GM21423 (cell line): ENCODE measurements around the gene ZNF780B.
A peak's percentile ranks its signal among the peaks of the same experiment; 100 is the strongest.
"Not testable (repeated sequence)": the region's sequence is repeated elsewhere in the genome, so short reads cannot be mapped to it uniquely, and the experiment has no call there.

ENCODE experiments used
- ATAC-seq: cut with Tn5 transposase; IDR thresholded peaks from one replicate; pipeline ENCODE4 v1.9.1; 2021; ENCODE audit warnings: mild to moderate bottlenecking, moderate library complexity; ENCODE audit not compliant: unreplicated experiment

ZNF780B gene

GRCh38 chr19:40041718-40042117 is 14.3 kb downstream of the ZNF780B start:
- ATAC-seq = not testable (repeated sequence)

GRCh38 chr19:40038047-40038446 is 18.0 kb downstream of the ZNF780B start:
- not testable (repeated sequence) for ATAC-seq

GRCh38 chr19:40035996-40036395 is 20.0 kb downstream of the ZNF780B start:
- ATAC-seq = no peak

GRCh38 chr19:40033989-40034560 is 22.0 kb downstream of the ZNF780B start:
- ATAC-seq = no peak

GRCh38 chr19:40026597-40026970 is 29.4 kb downstream of the ZNF780B start:
- no peak for ATAC-seq

GRCh38 chr19:40025938-40026596 is 30.0 kb downstream of the ZNF780B start:
- ATAC-seq = no peak

GRCh38 chr19:40023969-40024368 is 32.1 kb downstream of the ZNF780B start:
- no peak for ATAC-seq

GRCh38 chr19:40013991-40014390 is 42.0 kb downstream of the ZNF780B start:
- ATAC-seq = no peak

- ATAC-seq = no peak
Measured at GRCh38 chr19:40009674-40010073, 46.4 kb downstream of the ZNF780B start.

- no peak for ATAC-seq
Measured at GRCh38 chr19:40006273-40006691, 49.7 kb downstream of the ZNF780B start.

GRCh38 chr19:40005691-40006272 is 50.2 kb downstream of the ZNF780B start:
- no peak for ATAC-seq

- ATAC-seq = no peak
Measured at GRCh38 chr19:39998501-39998900, 57.5 kb downstream of the ZNF780B start.

- ATAC-seq = peak; percentile 9
Measured at GRCh38 chr19:39997638-39998216, 58.3 kb downstream of the ZNF780B start.

- ATAC-seq = peak; percentile 86
Measured at GRCh38 chr19:39996811-39997637, 59.0 kb downstream of the ZNF780B start, which contains the start of gene ZNF546. TSS of gene ZNF546 (plus strand) at chr19:39997060. CDS start at chr19:39998327, 1,267 bp downstream.

GRCh38 chr19:39996218-39996810 is 59.7 kb downstream of the ZNF780B start:
- ATAC-seq = no peak

- ATAC-seq = no peak
Measured at GRCh38 chr19:39995794-39996193, 60.2 kb downstream of the ZNF780B start.

GRCh38 chr19:39994361-39994760 is 61.7 kb downstream of the ZNF780B start:
- no peak for ATAC-seq

- no peak for ATAC-seq
Measured at GRCh38 chr19:39993605-39994004, 62.4 kb downstream of the ZNF780B start.

GRCh38 chr19:39987596-39987995 is 68.4 kb downstream of the ZNF780B start:
- ATAC-seq = no peak

- ATAC-seq = no peak
Measured at GRCh38 chr19:39987167-39987566, 68.9 kb downstream of the ZNF780B start.

GRCh38 chr19:39986643-39987042 is 69.4 kb downstream of the ZNF780B start:
- no peak for ATAC-seq
